Stimulated activated CD4-positive, alpha-beta T cell treated with anti-CD3 and anti-CD28 coated beads, Interleukin-12 subunit alpha, Interleukin-12 subunit beta, amount 100 ng/mL, for 24 hours (primary cell): ENCODE data around the gene MEF2D.

ENCODE experiments used
- DNase-seq, 2 experiments: peaks; one replicate each; pipeline ENCODE4 v3.0.0-alpha.2; 2020; ENCODE audit warnings: low read depth in 2 of 2

The MEF2D gene

DNA sequence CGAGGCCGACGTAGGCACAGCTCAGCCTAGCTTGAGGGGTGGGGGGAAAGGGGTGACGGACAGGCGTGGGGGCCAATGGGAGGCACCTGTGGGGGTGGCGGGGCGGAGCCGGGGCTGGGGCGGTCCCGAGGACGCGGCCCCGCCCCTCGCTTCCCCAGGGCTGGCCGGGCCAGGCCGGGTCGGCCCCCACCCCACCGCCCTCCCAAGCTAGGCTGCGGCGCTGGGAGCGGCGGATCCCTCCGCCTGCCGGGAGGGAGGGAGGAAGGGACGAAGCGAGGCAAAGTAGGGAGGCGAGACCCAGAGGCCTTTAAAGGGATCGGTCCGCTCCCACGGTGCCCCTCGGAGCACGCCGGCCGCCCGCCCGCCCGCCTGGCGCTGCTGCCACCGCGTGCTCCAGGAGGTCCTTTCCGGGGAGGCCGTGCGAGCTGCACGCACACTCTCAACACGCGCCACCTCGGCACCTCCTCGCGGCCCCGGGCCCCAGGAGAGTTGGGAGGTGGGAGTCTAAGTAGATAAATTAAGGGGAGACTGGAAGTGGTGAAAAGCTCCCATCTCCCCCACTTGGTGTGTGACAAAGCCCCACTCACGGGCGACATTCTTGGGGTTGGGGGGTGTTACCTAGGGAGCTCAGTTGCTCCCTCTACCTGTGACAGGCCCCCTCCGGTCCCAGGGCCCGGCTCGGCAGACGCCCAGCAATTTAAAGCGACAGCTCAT lies 375 bp upstream of the MEF2D start:
- DNase-seq: peak; percentile 86 to 87

DNA sequence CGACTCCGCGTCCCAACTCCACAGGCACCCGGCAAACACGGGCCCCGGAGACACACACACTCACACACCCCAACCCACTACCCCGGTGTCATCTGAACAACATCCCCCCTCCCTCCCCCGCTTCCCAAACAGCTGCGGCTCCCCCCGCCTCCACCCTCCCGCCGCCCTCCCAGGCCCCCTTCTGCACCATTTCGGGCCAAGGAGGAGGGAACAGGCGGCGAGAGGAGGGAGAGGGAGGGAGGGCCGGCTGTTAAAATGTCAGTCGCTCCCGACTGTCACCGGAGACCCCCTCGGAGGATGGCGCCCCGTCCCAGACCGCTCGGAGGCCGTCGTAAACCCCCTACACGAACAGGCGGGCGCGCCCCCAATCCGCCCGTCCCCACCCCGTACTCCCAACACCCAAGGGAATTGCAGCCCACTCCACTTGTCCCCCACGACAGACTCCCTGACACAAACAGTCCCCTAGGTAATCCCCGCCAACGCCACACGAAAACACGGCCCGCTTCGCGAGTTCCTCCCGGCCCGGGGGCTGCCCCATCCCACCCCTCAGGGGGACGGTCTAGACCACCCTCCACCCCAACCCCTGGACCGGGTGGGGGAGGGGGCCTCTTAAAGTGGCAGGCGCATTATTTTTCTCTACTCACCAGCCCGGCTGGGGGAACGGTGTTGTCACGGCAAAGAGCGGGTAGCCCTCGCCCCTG lies 583 bp downstream of the MEF2D start:
- peak in 1 of 2 experiments; percentile 33 for DNase-seq

DNA sequence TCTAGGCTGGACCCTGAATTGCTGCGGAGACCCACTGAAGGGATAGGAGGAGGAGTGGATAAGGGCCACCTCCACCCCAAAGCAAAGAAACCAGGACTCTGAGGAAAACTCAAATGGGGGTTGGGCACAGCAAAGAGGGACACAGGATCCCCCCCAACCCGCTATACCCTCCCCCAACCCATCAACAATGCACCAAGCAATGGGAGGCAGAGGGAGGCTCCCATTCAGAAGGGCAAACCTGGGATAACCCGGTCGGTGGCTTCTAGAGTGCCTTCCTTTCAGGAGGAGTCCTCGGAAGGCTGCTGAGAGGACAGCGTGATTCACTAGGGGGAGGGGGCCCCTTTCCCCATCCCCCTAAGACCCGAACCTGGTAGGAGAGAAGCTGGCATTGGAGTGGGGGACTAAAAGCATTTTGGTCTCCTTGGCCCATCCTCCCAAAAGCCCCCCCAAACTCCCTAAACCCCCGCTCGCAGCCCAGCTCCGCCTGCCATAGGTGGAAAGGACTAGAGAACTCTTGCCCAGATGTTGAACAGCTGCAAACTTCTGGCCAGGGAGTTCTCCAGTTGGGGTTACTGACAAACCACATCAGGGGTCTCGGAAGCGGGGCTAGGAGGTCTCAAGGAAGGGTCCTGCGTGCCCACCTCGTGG lies 1.3 kb downstream of the MEF2D start:
- DNase-seq: no peak

DNA sequence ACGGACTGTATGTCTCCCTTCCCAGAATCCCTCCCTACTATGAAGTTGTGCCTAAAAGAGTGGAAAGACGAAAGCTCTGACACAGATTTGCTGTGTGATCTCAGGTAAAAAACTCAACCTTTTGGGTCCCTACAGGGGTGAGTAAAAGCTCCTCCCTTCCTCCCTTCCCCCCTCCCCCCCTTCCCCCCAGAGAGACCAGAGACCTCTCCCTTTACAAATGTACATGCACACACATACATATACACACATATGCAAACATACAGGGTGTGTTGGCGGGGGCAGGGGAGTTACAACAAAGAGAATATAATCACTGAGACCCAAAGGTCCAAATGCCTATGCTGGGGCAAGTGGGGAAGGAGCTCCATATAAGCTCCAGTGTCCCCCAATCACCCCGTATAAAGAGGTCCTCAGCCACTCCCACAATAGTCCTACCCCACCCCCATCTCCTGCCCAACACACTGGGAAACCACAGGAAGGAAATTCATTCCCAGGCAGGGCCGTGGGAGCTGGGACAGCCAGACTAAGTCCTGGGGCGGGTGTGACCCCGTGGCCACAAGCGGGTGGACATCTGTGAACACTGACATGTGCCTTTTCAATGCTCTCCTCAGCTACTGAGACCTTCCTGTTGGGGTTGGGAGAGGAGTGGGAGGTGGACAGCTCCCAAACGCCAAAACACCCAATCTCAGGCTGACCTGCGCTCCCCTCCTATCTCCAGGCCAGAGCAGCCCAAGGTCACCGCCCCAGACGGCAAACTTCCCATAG lies 2.0 kb downstream of the MEF2D start:
- no peak for DNase-seq

DNA sequence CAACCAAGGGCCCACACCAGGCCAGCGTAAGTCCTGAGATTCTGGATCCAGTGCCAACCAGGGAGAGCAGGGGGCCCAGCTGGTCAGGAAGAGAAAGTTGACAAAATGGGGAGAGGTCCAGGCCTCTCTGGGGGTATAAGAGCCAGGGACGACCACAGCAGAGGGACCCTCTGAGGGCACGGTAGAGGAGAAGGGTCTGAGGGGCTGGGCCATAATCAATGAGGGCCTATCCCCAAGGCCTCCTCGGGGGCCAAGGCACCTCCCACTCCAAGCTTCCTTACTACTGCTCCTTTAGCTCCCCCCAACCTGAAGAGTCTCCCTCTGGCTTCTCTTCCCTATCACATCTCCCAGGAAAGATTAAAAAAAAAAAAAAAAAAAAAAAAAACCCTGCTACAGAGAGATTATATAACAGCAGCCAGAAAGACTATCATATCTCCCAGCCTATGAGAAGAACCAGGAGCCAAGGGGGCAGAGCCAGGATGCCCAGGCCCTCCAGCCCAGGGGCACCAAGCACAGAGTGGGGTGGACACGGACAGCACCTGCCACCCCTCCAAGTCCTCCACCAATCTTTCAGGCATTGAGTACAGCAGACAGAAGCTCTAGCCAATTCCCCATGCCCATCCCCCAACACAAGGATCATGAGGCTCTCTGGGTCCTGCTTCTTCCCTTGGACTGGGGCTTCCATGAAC lies 2.7 kb downstream of the MEF2D start:
- no peak for DNase-seq

DNA sequence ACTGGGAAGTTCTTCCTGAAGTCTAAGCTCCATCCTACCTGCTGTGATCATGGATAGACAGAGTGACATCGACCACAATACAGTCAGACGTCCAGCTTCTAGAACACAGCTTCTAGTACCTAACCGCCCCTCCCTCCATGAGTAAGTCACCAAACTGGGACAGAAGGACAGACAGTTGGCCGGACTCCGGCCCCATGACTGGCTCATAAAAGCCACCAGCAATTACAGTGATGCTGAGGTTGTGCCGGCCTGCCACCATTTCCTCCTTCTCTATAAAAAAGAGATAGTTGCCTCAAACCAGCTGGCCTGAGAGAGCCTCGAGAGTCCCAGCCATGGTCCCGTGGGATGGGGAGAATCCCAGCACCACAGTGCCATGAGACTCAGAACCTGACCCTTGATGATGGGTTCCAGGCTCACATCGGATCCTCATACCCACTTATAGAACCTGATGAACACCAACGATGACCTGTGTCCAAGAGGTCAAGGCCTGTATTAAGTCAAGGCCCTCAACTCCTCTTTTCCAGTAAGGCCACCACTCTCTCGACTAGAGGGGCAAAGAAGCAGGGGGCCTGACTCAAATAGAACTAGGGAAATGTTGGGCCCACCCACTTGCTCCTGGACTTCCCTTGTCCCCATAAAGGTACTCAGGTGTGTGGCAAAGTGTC lies 3.4 kb downstream of the MEF2D start:
- no peak for DNase-seq

DNA sequence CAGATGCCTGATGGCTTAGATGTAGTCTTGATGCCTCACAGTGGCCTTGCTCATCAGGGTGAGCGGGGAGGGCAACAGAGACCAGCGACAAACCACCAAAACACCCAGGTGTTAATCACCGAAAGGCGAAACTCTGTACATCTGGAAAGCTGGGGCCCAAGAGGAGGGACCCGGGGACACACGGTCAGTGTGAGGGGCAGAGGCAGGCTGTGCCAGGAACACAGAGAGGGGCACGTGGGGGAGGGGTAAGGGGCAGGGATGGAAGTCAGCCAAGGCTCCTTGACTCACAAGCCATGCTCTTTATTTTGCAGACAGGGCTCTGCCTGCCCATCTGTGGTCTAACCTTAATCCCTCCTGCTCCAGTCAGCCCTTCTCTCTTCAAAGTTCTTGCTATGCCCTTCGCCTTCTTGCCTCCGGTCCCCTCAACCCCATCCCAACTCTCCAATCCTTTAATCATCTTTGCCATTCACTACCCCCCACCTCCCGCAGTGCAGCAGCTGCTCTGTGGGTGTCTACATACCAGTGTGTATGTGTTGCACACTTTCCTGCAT lies 4.3 kb downstream of the MEF2D start:
- no peak for DNase-seq

DNA sequence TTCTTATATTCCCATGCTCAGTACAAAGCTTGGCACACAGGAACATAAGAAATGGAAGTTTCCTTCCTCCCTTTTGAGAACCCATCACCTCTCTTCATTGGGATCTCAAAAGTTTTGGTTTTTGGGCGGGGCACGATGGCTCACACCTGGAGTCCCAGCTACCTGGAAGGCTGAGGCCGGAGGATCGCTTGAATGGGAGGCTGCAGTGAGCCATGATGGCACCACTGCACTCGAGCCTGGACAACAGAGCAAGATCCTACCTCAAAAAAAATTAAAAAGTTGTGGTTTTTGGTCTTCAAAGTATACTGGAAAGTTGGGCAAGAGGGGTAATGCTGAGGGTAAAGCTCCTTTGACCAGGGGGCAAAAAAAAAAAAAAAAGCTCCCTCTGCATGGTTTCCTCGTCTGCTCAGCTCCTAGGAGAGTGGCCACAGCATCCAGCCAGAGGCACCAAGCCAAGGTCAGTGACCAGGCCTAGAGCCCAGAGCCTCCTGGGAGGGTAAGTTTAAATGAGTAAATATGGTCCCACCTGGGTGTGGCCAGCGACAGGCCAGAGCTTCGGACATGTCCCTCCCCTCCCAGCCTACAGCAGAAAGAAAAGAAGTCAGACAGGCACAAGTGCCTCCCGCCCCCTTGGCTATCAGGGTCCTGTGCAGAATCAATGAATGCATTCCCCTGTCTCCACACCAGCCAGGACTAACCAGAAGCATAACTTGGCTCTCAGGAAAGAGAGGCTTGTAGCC lies 5.0 kb downstream of the MEF2D start:
- no peak for DNase-seq

DNA sequence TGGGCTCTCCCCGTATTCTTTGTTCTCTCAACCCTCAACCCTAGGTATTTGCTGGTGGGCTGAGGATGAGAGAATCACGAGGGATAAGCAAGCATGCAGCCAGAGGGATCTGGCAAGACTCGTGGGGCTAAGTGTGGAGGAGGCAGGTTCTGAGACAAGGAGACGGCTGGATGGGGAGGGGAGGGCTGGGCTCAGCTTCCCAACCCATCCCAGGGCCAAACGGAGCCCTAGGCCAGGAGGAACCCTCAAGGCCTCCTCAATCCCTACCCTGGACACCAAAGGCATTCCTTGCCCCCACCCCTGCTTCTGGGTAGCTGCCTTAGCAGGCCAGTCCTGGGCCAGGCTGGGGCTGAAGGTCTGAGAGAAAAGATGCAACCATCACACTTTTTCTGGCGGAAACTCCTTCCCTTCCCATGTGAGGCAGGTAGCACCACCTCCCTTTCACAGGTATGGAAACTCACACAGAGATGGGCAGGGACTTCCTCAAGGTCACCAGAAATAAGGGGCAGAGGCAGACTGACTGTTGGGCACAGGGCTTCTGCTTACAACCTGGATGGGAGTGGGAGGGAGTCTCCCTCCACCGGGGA lies 6.2 kb downstream of the MEF2D start:
- no peak for DNase-seq

DNA sequence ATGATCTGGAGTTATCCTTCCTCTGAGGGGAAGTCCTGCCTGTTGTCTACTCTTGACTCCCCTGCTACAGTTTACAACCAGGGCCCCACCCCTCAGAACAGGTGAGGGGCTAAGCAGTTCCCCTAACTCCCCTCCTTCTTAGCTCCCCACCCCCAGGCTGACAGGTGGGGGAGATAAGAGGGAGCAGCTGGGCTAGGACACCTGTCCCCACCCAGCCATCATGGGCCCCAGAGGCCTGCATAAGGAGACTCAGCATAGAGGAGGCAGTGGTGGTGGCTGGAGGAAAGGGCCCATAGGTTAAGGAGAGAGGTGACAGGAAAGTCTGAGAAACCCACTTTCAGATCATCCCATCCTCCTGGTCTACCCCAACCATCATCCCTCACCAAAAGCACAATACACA lies 6.8 kb downstream of the MEF2D start:
- no peak for DNase-seq

DNA sequence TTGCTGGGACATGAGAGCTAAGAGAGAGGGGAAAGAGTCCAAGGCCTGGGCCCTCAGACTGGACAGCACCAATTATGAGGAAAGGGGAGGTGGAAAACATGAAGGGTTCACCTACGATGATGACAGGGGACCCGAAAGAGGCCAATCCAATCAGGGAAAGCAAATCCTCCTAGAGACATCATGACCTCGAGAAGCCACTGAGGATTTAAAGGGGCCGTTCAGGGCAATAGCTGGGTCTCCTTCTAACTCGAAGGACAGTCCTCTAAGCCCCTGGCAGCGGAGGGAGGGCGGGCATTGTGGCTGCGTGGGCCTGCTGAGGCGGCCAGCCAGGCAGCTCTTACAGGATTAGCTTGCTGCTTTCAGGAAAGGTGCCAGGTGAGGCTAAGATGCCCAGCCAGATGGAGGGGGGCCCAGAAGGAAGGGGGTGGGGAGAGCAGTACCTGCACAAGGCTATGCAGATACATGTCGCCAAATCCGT lies 7.4 kb downstream of the MEF2D start:
- no peak for DNase-seq

DNA sequence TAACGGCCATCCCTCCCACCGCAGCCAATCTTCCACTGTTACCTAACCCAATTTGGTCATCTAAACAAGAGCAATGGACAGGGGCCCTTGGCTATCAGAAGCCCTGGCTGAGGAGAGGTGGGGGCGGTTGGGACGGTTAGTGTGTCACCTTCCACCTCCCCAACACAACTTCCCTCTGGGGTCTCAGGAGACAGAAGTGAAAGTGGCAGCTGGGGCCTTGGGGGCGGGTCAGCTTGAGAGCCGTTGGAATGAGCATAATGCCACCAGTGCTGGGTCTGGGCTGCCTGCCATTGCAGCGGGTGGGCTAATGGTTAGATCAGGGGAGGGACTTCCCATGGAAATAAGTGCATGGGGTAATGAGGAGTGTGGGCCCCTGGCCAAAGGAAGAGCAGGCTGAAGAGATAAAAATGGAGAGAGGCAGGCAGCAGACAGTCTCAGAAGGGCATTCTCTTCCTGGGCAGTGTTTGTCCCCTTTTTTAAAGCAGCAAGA lies 7.9 kb downstream of the MEF2D start:
- DNase-seq: no peak

DNA sequence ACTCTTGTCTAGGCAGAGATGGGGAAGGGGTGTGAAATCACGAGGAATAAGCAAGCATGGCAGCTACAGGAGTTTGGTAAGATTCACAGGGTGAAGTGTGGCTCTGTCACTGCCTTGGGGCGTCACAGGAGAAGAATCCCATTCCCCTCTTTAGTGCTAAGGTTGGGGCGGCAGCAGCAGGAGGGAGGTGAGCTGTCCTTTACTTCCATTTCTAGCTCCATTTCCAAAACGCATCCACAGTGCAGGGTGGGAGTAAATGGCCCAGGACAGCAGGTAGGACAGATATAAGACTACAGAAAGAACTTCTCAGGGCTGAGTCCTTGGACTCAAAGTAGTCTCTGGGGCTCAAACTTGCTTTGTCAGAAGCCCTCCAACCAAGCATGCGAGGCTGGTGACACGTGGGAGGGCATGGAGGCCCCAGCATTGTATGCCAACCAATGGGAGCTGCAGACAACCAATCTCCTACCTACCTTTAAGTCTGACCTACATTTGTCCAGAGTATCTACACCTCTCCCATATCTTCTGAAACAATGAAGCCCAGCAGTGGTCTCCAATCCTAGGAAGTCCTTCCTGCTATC lies 8.5 kb downstream of the MEF2D start:
- DNase-seq: no peak

DNA sequence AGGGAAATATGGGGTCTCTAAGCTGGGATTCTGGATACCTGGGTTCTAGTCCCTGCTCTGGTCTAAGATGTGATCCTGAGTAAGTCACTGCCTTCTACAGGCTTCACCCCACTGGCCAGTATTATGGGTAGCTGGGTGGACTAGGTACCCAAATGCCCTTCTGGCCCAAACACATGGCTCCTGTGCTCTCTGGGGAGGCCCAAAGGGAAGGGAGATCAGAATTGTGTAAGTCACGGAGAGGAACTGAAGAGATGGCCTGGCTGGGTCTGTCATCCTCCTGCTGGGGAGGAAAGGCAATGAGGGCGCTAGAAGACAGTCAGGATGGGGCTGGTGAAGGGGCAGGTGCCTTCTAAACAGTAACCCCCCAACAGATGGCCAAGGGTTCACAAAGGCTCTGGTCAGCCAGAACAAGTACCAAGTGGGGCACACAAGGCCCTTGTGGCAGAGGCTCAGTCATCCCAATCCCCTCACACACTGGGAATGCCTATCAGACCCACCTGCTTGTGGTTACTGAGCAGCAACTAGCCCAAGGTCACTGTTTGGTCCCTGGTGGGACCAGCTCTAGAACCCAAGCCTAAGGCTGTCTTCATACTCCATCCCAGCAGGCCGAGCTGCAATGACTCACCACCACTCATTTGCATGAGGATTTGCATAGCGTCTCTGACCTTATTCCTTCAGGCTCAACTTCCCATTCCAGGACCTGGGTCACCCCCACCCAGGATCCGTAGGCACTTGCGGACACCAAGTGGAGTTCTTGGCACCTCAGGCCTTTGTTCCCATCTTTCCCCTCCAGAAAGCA lies 9.2 kb downstream of the MEF2D start:
- no peak for DNase-seq

DNA sequence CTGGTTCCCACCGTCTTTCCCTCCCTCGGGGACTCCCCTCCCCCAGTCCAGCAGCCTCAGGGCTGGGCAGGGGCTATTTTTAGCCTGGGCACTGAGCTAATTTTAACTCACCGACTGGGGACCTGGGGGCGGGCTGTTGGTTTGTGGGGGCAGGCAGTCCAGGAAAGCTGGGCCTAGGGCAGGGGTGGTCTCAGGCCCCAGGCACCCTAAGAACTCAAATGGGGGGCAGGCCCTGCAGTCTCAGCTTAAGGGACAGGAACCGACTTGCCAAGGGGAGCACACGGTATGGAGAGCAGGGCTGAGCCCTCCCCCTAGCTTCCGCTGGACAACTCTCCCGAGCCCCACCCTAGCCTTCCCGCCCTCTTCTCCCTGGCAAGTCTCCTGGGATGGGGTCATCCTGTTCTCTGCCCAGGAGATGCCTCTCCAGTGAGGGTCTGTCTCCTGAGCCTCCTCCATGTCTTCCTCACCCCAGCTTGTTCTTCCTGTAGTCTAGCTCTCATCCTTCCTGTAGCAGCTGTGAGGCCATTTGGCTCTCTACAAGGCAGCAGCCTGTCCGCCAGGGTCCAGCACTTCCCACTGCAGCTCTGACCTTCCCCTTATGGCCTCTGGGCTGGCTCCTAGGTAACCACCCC lies 10.1 kb downstream of the MEF2D start:
- DNase-seq: no peak

DNA sequence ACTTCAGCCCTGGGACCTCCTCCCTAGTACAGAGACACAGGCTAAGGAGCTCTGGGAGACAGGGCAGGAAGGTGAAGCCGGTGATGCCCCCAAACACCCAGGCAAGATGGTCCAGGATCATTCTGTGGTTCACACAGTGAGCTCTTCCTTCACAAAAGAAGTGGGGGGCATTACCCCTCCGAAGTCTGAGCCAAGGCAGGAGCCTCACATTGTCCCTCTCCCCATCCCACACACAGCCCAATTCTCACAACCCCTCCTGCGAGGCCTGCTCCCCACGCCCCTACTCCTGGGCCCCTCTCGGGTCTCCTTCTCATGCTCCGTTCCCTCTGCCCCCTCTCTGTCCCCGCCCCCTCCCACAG lies 10.7 kb downstream of the MEF2D start:
- no peak for DNase-seq

DNA sequence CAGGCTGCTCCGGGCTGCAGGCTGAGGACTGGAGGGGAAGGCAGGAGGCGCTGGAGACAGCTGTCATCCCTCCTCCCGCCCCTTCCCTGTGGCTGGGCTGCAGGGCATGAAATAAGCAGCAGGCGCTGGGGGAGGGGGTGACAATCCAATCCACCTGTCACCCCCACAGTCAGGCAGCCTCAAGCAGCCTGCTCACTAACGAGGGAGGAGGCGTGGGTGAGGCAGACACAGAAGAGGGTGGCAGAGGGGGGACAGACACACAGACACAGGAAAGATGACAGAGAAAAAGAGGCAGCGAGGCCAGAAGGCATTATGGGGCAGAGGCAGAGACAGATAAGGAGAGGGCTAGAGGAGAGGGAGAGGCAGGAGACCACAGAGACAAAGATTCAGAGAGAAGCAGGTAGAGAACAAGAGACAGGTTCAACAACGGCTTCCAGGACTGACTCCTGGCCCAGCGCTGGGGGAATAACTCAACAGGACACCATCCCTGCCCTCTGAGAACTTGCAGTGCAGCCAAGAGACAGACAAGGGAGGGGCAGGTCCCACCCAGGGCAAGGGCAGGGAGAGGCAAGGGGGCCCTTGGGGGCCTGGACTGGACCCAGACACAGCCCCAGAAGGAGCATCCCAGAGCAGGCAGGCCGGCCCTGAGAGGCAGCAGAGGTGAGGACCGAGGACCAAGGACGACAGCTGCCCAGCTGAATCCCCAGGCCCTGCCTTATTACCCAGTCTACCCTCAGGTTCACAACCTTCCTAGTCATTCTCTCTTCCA lies 11.2 kb downstream of the MEF2D start:
- no peak for DNase-seq
